GM19035 (cell line): ENCODE data around the gene TFPI2.
"Not testable (repeated sequence)": the region's sequence is repeated elsewhere in the genome, so short reads cannot be mapped to it uniquely, and the experiment has no call there.

Experiments used
- ATAC-seq: cut with Tn5 transposase; IDR thresholded peaks from one replicate; pipeline ENCODE4 v1.9.1; 2021; ENCODE audit not compliant: unreplicated experiment

The TFPI2 gene

GRCh38 chr7:93890464-93891068 is at the start of gene TFPI2:
TFPI2 (minus strand) TSS chr7:93890753; CDS start chr7:93890678, 75 bp downstream.
- ATAC-seq = peak; percentile 58

- ATAC-seq = no peak
Observed at GRCh38 chr7:93938293-93938692, 47.7 kb upstream of the TFPI2 start.

GRCh38 chr7:93937818-93938217 is 47.3 kb upstream of the TFPI2 start:
- no peak for ATAC-seq

GRCh38 chr7:93935102-93935501 is 44.5 kb upstream of the TFPI2 start:
- ATAC-seq = no peak

- no peak for ATAC-seq
Observed at GRCh38 chr7:93933156-93933555, 42.6 kb upstream of the TFPI2 start.

GRCh38 chr7:93931655-93932054 is 41.1 kb upstream of the TFPI2 start:
- ATAC-seq = no peak

- ATAC-seq = no peak
Observed at GRCh38 chr7:93927585-93927984, 37.0 kb upstream of the TFPI2 start.

GRCh38 chr7:93926800-93927199 is 36.2 kb upstream of the TFPI2 start:
- ATAC-seq = no peak

GRCh38 chr7:93923942-93924341 is 33.4 kb upstream of the TFPI2 start:
- ATAC-seq = no peak

- ATAC-seq = no peak
Observed at GRCh38 chr7:93923296-93923695, 32.7 kb upstream of the TFPI2 start.

- peak; percentile 88 for ATAC-seq
Observed at GRCh38 chr7:93921607-93922566, 31.3 kb upstream of the TFPI2 start, which contains the start of gene GNG11. GNG11 (plus strand) TSS chr7:93921735; CDS start chr7:93922138, 403 bp downstream.

GRCh38 chr7:93921186-93921585 is 30.6 kb upstream of the TFPI2 start:
- ATAC-seq = no peak

- ATAC-seq = no peak
Observed at GRCh38 chr7:93920496-93921182, 30.1 kb upstream of the TFPI2 start.

GRCh38 chr7:93916315-93916714 is 25.8 kb upstream of the TFPI2 start:
- ATAC-seq = not testable (repeated sequence)

- not testable (repeated sequence) for ATAC-seq
Observed at GRCh38 chr7:93915888-93916287, 25.3 kb upstream of the TFPI2 start.

GRCh38 chr7:93915206-93915842 is 24.8 kb upstream of the TFPI2 start:
- ATAC-seq = not testable (repeated sequence)

- no peak for ATAC-seq
Observed at GRCh38 chr7:93914581-93915066, 24.1 kb upstream of the TFPI2 start.

- ATAC-seq = no peak
Observed at GRCh38 chr7:93913197-93913596, 22.6 kb upstream of the TFPI2 start.

GRCh38 chr7:93911661-93912060 is 21.1 kb upstream of the TFPI2 start:
- not testable (repeated sequence) for ATAC-seq

- ATAC-seq = not testable (repeated sequence)
Observed at GRCh38 chr7:93911242-93911641, 20.7 kb upstream of the TFPI2 start.
